HepG2 (cell line): ENCODE measurements around the gene NUP62. TPM values are rescaled to one million over a fixed set of nuclear protein-coding genes. Genes with fewer than 3 reads are reported as not detected.

ENCODE experiments used
- GLI4 ChIP-seq: sonication (generic); formaldehyde crosslinking; IDR thresholded peaks from 2 replicates; pipeline ENCODE4 v1.5.1; 2020; ENCODE audit warnings: missing genetic modification reagents, mild to moderate bottlenecking, moderate library complexity, borderline replicate concordance
- KLF16 ChIP-seq, 2 experiments: sonication (generic) in 1 of 2; formaldehyde crosslinking in 1 of 2; IDR thresholded peaks; 2 replicates each; pipeline versions ENCODE4 v1.6.1 to v1.8.0; 2016 to 2023; ENCODE audit warnings: missing genetic modification reagents in 2 of 2, missing compliant biosample characterization in 1 of 2
- MYC ChIP-seq: sonication (generic); formaldehyde crosslinking; IDR thresholded peaks from 2 replicates; pipeline ENCODE4 v1.9.0; 2021; ENCODE audit warnings: missing genetic modification reagents, borderline replicate concordance
- RARA ChIP-seq: IDR thresholded peaks from 2 replicates; pipeline ENCODE4 v1.6.1; 2016; ENCODE audit warnings: missing genetic modification reagents, missing compliant biosample characterization
- RELA ChIP-seq: sonication (generic); formaldehyde crosslinking; IDR thresholded peaks from 2 replicates; pipeline ENCODE4 v1.4.0; 2020; ENCODE audit warnings: missing genetic modification reagents
- SIX1 ChIP-seq: sonication (generic); formaldehyde crosslinking; IDR thresholded peaks from 2 replicates; pipeline ENCODE4 v1.4.0; 2020; ENCODE audit warnings: missing genetic modification reagents, borderline replicate concordance
- ZBTB21 ChIP-seq: sonication (generic); formaldehyde crosslinking; IDR thresholded peaks from 2 replicates; pipeline ENCODE4 v1.4.0; 2020; ENCODE audit warnings: missing genetic modification reagents
- ZFP62 ChIP-seq: sonication (generic); formaldehyde crosslinking; IDR thresholded peaks from 2 replicates; pipeline ENCODE4 v1.4.0; 2020; ENCODE audit warnings: missing genetic modification reagents
- ZMYM2 ChIP-seq: sonication (generic); formaldehyde crosslinking; IDR thresholded peaks from 2 replicates; pipeline ENCODE4 v1.8.0; 2022; ENCODE audit warnings: mild to moderate bottlenecking, missing genetic modification reagents
- ZMYM3 ChIP-seq: sonication (generic); formaldehyde crosslinking; IDR thresholded peaks from 2 replicates; pipeline ENCODE4 v1.5.1; 2020; ENCODE audit warnings: mild to moderate bottlenecking, missing genetic modification reagents
- ZNF10 ChIP-seq: sonication (generic); formaldehyde crosslinking; IDR thresholded peaks from 2 replicates; pipeline ENCODE4 v1.4.0; 2020; ENCODE audit warnings: mild to moderate bottlenecking, low read depth, missing genetic modification reagents, borderline replicate concordance
- ZNF12 ChIP-seq: sonication (generic); formaldehyde crosslinking; IDR thresholded peaks from 2 replicates; pipeline ENCODE4 v1.5.0; 2020; ENCODE audit warnings: missing genetic modification reagents
- ZNF468 ChIP-seq: sonication (generic); formaldehyde crosslinking; IDR thresholded peaks from 2 replicates; pipeline ENCODE4 v1.8.0; 2022; ENCODE audit warnings: mild to moderate bottlenecking, moderate library complexity, missing genetic modification reagents
- ZNF543 ChIP-seq: sonication (generic); formaldehyde crosslinking; IDR thresholded peaks from 2 replicates; pipeline ENCODE4 v1.4.0; 2020; ENCODE audit warnings: mild to moderate bottlenecking, missing genetic modification reagents
- ZNF749 ChIP-seq: sonication (generic); formaldehyde crosslinking; IDR thresholded peaks from 2 replicates; pipeline ENCODE4 v1.8.0; 2022; ENCODE audit warnings: mild to moderate bottlenecking, missing genetic modification reagents, moderate library complexity, borderline replicate concordance
- polyA plus RNA-seq, 8 experiments: library from polyadenylated mRNA; depleted of rRNA in 3 of 8; stranded (reverse) in 7 of 8; unstranded in 1 of 8; fragments of >200 nt; fragmentation: Illumina TruSeq in 4 of 8; extraction: Trizol in 4 of 8; gene quantifications; 2 replicates each; pipeline versions ENCODE4 v1.2.1 to v1.2.3, GENCODE V29; 2011 to 2016; ENCODE audit warnings: low read depth in 4 of 8, missing spikeins in 1 of 8, mixed read lengths in 1 of 8; ENCODE audit not compliant: insufficient read depth in 1 of 8
- total RNA-seq, 5 experiments: library from RNA; depleted of rRNA; stranded (reverse); fragments of >200 nt; fragmentation: Illumina TruSeq; extraction: Trizol; gene quantifications; 2 replicates each; pipeline ENCODE4 v1.2.3, GENCODE V29; 2016; ENCODE audit warnings: low read depth in 1 of 5
- TF ChIP-seq, protein P1 (sequence below): sonication (generic); formaldehyde crosslinking; IDR thresholded peaks from 2 replicates; pipeline ENCODE4 v1.8.1; 2023; ENCODE audit warnings: mild to moderate bottlenecking, missing genetic modification reagents, borderline replicate concordance
- TF ChIP-seq, protein P2 (sequence below): IDR thresholded peaks from 2 replicates; pipeline ENCODE4 v1.6.1; 2012; ENCODE audit warnings: low read depth, low read length, improper control_type of control experiment
- TF ChIP-seq, protein P3 (sequence below): sonication (generic); formaldehyde crosslinking; IDR thresholded peaks from 2 replicates; pipeline ENCODE4 v1.8.0; 2022; ENCODE audit warnings: mild to moderate bottlenecking, missing genetic modification reagents, borderline replicate concordance
- TF ChIP-seq, protein P4 (sequence below): sonication (generic); formaldehyde crosslinking; IDR thresholded peaks from 2 replicates; pipeline ENCODE4 v1.5.1; 2020; ENCODE audit warnings: missing genetic modification reagents, mild to moderate bottlenecking, borderline replicate concordance
- TF ChIP-seq, protein P5 (sequence below): sonication (generic); formaldehyde crosslinking; IDR thresholded peaks from 2 replicates; pipeline ENCODE4 v1.9.0; 2021; ENCODE audit warnings: missing genetic modification reagents, borderline replicate concordance
- TF ChIP-seq, protein P6 (sequence below): sonication (generic); formaldehyde crosslinking; IDR thresholded peaks from 2 replicates; pipeline ENCODE4 v1.8.0; 2023; ENCODE audit warnings: mild to moderate bottlenecking, missing genetic modification reagents

Gene NUP62
- total and polyA plus RNA-seq, 2 of the 13 experiments (the other 11 are each of a cell fraction or from before 2014, with no cell fraction given), result 16.5 to 41.5 TPM

DNA sequence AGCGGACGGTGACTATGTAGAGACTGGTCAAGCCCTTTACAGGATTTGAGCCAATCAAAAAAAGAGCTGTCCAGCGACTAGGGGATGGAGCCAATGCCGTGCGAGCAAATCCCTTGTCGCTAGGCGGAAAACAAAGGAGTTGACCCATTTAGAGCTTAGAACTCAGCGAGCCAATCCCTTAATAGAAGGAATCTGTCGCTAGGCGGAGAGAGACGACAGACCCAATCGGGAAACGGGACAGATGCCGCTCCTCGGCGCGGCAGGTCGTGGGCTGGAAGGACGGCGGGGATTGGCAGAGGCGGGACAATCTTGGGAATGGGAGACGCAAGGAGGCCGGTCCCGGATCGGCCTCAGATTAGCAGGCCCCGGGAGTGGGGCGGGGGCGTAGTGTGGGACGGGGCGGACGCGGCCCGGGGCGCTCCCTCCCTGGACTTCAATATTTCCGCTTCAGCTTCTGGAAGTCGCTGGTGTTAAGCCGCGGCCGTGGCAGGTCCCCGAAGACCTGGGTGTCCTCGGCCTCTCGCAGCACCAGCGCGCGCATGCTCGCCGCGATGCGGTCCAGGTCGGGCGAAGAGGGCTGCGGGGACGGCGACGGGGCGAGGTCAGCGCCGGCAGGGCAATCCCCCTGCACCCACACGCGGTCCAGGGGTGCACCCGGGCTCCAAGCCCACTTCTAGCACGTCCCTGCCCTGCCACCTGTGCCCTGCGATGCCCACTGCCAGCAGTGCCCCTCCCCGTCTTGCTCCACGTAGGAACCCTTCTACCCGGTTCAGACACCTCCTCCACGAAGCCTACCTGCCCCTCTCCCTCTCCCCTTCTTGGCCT lies 59.6 kb downstream of the NUP62 start (continued):
- TF ChIP-seq ZNF543 (CRISPR knock-in tag) (no peak), RARA (CRISPR knock-in tag) (no peak), MYC (CRISPR knock-in tag) (peak; percentile 69; the same call in 1 of the 2 replicates), KLF16 (CRISPR knock-in tag; IDR thresholded peaks at IDR 0.05) (peak in 1 of 2 experiments; percentile 77; a peak in 2 of 4 replicates), ZNF10 (CRISPR knock-in tag) (no peak), ZNF12 (CRISPR knock-in tag) (0 out of 2 replicates have a peak, but pooled peaks have one; percentile 10), SIX1 (CRISPR knock-in tag) (no peak), GLI4 (CRISPR knock-in tag) (no peak), ZNF468 (no peak), ZFP62 (no peak), ZNF749 (no peak; the same call in none of the 2 replicates), RELA (no peak), ZMYM3 (CRISPR knock-in tag) (no peak), ZBTB21 (CRISPR knock-in tag) (0 out of 2 replicates have a peak, but pooled peaks have one; percentile 25), ZMYM2 (CRISPR knock-in tag) (no peak)
- TF ChIP-seq, protein P1, sequence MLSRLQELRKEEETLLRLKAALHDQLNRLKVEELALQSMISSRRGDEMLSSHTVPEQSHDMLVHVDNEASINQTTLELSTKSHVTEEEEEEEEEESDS (CRISPR knock-in tag), result no peak
- TF ChIP-seq, protein P2, sequence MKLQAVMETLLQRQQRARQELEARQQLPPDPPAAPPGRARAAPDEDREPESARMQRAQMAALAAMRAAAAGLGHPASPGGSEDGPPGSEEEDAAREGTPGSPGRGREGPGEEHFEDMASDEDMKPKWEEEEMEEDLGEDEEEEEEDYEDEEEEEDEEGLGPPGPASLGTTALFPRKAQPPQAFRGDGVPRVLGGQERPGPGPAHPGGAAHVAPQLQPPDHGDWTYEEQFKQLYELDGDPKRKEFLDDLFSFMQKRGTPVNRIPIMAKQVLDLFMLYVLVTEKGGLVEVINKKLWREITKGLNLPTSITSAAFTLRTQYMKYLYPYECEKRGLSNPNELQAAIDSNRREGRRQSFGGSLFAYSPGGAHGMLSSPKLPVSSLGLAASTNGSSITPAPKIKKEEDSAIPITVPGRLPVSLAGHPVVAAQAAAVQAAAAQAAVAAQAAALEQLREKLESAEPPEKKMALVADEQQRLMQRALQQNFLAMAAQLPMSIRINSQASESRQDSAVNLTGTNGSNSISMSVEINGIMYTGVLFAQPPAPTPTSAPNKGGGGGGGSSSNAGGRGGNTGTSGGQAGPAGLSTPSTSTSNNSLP, result no peak; the same call in 1 of the 2 replicates
- TF ChIP-seq, protein P3, sequence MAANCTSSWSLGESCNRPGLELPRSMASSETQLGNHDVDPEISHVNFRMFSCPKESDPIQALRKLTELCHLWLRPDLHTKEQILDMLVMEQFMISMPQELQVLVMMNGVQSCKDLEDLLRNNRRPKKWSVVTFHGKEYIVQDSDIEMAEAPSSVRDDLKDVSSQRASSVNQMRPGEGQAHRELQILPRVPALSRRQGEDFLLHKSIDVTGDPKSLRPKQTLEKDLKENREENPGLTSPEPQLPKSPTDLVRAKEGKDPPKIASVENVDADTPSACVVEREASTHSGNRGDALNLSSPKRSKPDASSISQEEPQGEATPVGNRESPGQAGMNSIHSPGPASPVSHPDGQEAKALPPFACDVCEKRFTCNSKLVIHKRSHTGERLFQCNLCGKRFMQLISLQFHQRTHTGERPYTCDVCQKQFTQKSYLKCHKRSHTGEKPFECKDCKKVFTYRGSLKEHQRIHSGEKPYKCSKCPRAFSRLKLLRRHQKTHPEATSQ, result no peak
- TF ChIP-seq, protein P4, sequence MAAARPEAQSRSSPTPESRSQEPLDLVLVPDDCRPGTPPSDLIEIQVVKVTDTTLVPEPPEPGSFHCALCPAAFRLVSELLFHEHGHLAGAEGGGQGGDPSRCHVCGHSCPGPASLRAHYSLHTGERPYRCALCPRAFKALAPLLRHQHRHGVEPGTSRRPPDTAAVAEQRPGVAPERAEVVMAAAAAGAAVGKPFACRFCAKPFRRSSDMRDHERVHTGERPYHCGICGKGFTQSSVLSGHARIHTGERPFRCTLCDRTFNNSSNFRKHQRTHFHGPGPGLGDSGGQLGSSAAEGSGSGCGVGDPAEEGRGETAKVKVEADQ (CRISPR knock-in tag), result 0 out of 2 replicates have a peak, but pooled peaks have one; percentile 36
- TF ChIP-seq, protein P5, sequence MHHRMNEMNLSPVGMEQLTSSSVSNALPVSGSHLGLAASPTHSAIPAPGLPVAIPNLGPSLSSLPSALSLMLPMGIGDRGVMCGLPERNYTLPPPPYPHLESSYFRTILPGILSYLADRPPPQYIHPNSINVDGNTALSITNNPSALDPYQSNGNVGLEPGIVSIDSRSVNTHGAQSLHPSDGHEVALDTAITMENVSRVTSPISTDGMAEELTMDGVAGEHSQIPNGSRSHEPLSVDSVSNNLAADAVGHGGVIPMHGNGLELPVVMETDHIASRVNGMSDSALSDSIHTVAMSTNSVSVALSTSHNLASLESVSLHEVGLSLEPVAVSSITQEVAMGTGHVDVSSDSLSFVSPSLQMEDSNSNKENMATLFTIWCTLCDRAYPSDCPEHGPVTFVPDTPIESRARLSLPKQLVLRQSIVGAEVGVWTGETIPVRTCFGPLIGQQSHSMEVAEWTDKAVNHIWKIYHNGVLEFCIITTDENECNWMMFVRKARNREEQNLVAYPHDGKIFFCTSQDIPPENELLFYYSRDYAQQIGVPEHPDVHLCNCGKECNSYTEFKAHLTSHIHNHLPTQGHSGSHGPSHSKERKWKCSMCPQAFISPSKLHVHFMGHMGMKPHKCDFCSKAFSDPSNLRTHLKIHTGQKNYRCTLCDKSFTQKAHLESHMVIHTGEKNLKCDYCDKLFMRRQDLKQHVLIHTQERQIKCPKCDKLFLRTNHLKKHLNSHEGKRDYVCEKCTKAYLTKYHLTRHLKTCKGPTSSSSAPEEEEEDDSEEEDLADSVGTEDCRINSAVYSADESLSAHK (CRISPR knock-in tag), result no peak
- TF ChIP-seq, protein P6, sequence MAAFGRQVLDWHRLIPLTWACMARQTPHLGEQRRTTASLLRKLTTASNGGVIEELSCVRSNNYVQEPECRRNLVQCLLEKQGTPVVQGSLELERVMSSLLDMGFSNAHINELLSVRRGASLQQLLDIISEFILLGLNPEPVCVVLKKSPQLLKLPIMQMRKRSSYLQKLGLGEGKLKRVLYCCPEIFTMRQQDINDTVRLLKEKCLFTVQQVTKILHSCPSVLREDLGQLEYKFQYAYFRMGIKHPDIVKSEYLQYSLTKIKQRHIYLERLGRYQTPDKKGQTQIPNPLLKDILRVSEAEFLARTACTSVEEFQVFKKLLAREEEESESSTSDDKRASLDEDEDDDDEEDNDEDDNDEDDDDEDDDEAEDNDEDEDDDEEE, result no peak
